K562 treated with DMSO at 1 percent for 48 hours (cell line): ENCODE results near the gene RNF168. TPM values are rescaled to one million over a fixed set of nuclear protein-coding genes. Genes with fewer than 3 reads are reported as not detected.

Experiments
- total RNA-seq: library from RNA; unstranded; fragments of 300-600 nt; gene quantifications from 2 replicates; pipeline ENCODE4 v1.2.3, GENCODE V29; 2022; ENCODE audit warnings: low replicate concordance; ENCODE audit errors: extremely low read depth

Gene RNF168, protein sequence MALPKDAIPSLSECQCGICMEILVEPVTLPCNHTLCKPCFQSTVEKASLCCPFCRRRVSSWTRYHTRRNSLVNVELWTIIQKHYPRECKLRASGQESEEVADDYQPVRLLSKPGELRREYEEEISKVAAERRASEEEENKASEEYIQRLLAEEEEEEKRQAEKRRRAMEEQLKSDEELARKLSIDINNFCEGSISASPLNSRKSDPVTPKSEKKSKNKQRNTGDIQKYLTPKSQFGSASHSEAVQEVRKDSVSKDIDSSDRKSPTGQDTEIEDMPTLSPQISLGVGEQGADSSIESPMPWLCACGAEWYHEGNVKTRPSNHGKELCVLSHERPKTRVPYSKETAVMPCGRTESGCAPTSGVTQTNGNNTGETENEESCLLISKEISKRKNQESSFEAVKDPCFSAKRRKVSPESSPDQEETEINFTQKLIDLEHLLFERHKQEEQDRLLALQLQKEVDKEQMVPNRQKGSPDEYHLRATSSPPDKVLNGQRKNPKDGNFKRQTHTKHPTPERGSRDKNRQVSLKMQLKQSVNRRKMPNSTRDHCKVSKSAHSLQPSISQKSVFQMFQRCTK
- not detected in 2 replicates for total RNA-seq

DNA sequence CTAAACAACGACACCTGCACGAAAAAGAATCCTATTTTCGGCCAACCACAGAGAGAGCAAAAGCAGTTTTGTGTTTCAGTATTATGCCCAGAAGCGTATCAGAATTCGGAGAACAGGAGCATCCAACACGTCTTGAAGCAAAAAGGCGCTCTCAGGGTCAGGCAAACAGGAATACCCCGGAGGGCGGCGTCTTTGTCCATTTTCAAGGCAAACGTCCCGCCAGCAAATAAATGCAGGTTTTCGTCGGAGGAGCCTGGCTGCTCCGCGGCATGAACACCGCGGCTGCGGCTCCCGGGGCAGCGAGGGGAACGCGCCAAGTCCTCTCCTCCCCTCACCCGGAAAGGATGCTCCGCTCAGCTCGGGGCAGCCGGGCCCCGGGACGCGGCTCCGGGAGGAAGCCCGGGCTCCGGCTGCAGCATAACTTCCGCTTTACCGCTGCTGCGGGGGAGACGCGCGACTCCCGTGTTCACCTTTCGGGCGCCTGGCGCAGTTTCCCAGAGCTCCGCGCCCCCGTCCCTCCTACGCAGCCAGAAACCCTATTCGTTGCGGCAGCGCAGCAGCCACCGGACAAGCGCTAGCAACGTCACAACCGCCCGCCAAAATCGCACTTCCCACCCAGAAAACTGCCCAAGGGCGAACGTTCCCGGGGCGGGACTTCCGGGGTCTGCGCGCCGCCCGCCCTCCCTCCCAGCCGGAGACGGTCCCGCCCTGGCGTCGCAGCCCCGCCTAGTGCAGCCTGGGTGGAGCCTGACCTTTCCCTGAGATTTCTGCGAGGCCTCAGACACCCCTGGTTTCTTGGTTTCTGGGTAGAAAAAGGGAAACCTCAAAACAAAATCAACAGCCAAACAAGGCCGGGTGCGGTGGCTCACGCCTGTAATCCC is at the start of gene RNF168:
TSS of gene RNF168 (minus strand) at position 573 of the 881 bp plus-strand sequence. CDS start 595 bp downstream, outside the sequence.

DNA sequence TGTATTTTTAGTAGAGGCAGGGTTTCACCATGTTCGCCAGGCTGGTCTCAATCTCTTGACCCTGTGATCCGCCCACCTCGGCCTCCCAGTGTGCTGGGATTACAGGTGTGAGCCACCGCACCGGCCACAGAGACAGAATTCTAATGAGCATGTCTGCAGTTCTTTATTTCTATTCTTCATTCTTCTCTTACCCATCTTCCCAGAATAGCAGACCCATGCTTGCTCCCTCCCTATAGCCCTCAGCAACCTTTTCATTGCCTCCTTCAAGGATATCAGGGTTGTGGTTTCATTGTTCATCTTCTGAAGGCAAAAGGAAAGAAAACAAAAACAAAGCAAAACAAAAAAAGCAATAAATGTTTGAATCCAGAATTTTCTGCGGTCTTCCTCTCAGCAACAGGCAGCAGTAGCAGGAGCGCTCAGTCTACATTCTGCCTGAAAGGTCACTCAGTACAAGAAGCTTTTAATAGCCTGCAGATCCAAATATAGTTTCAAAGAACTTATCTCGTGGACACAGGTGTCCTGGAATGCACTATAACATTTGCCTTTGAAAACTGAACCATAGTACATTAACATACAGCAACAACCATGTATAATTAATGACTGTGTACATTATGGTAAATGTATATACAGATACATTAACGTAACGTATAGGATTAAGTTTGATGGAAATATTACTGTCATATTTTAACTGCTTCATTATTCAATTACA is 11.5 kb upstream of the RNF168 start, which contains the start of gene SMCO1:
TSS of gene SMCO1 (minus strand) at position 434 of the 709 bp plus-strand sequence. CDS start at position 297, 137 bp downstream.

DNA sequence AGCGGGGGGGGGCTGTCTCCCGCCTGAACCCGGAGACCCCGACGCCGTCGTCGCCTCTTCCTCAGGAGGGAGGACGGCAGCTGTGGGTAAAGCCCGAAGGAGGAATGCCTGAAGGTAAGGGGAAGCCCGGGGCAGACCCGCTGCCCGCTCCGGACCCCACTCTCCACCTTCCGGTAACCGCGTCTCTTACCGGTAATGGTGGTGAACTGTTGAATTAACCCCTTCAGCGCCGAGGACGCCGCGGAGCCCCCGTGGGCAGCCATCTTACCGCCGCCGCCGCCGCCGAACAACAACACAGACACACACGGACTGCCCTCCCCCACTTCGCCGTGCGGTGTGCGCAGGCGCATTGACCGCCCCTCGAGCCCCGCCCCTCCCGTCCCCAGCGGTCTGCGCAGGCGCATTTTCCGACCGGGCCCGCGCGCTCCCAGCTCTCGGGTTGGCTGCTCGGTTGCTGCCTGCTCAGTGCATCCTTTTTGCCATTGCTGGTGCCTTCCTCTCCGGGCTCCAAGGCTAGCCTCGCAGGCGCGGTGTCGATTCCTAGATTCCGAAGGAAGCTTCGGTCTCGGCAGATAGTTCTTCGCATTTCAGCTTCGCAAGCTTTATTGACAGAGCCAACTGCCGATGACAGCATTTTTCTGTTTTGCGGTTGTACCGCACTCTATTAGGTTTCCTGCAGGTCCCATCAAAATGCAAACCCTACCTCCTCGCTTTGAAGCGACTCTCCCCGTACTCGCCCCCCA is 71.3 kb downstream of the RNF168 start, which contains the start of gene UBXN7:
TSS of gene UBXN7 (minus strand) at position 291 of the 743 bp plus-strand sequence. CDS start at position 263, 28 bp downstream.

Other genes with a start within 250 kb of the RNF168 start
- gene PCYT1A, start 216.0 kb downstream of the RNF168 start, total RNA-seq, result not detected in 2 replicates
- not detected in 2 replicates for gene DYNLT2B, start 185.5 kb downstream of the RNF168 start, total RNA-seq
- gene TM4SF19, start 165.4 kb downstream of the RNF168 start, total RNA-seq, result not detected in 2 replicates
- gene UBXN7, start 71.3 kb downstream of the RNF168 start, total RNA-seq, result not detected in 2 replicates
- gene SMCO1, start 11.6 kb upstream of the RNF168 start, total RNA-seq, result not detected in 2 replicates
- not detected in 2 replicates for gene WDR53, start 64.8 kb upstream of the RNF168 start, total RNA-seq
- not detected in 2 replicates for gene FBXO45, start 64.9 kb upstream of the RNF168 start, total RNA-seq
- gene NRROS, start 135.9 kb upstream of the RNF168 start, total RNA-seq, result not detected in 2 replicates
- gene CEP19, start 208.5 kb upstream of the RNF168 start, total RNA-seq, result not detected in 2 replicates
- not detected in 2 replicates for gene PIGX, start 208.6 kb upstream of the RNF168 start, total RNA-seq
- not detected in 2 replicates for gene PAK2, start 236.1 kb upstream of the RNF168 start, total RNA-seq